ENCODE measurements around the gene HACD4.

DNA sequence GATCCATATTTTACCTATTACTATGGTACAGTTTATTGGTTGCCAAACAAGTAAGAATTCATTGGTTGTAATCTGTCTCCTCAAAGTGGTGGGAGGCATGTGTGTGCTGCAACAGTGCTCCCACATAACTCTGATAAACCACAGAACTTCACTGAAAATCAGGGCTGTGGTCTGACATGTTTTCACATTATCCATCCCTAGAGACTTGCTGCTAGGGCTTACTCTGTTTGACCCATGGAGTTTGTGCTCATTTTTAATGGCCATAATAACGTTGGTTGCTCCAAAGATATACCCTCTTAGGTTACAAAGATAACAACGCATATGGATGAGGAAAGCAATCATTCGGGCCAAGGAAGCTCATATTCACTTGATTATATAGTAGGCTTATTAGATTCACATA lies 37.0 kb downstream of the HACD4 start:
- TF ChIP-seq, protein P1, sequence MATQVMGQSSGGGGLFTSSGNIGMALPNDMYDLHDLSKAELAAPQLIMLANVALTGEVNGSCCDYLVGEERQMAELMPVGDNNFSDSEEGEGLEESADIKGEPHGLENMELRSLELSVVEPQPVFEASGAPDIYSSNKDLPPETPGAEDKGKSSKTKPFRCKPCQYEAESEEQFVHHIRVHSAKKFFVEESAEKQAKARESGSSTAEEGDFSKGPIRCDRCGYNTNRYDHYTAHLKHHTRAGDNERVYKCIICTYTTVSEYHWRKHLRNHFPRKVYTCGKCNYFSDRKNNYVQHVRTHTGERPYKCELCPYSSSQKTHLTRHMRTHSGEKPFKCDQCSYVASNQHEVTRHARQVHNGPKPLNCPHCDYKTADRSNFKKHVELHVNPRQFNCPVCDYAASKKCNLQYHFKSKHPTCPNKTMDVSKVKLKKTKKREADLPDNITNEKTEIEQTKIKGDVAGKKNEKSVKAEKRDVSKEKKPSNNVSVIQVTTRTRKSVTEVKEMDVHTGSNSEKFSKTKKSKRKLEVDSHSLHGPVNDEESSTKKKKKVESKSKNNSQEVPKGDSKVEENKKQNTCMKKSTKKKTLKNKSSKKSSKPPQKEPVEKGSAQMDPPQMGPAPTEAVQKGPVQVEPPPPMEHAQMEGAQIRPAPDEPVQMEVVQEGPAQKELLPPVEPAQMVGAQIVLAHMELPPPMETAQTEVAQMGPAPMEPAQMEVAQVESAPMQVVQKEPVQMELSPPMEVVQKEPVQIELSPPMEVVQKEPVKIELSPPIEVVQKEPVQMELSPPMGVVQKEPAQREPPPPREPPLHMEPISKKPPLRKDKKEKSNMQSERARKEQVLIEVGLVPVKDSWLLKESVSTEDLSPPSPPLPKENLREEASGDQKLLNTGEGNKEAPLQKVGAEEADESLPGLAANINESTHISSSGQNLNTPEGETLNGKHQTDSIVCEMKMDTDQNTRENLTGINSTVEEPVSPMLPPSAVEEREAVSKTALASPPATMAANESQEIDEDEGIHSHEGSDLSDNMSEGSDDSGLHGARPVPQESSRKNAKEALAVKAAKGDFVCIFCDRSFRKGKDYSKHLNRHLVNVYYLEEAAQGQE (tag by site-specific recombination; IDR thresholded peaks at IDR 0.05), result no peak
- TF ChIP-seq, protein P2, sequence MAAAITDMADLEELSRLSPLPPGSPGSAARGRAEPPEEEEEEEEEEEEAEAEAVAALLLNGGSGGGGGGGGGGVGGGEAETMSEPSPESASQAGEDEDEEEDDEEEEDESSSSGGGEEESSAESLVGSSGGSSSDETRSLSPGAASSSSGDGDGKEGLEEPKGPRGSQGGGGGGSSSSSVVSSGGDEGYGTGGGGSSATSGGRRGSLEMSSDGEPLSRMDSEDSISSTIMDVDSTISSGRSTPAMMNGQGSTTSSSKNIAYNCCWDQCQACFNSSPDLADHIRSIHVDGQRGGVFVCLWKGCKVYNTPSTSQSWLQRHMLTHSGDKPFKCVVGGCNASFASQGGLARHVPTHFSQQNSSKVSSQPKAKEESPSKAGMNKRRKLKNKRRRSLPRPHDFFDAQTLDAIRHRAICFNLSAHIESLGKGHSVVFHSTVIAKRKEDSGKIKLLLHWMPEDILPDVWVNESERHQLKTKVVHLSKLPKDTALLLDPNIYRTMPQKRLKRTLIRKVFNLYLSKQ (tag by site-specific recombination; IDR thresholded peaks at IDR 0.05; ENCODE audit: borderline replicate concordance), result no peak
- TF ChIP-seq ZNF792 (tag by site-specific recombination; IDR thresholded peaks at IDR 0.05), result no peak
- no peak for TF ChIP-seq SP2 (tag by site-specific recombination; IDR thresholded peaks at IDR 0.05)
- no peak for TF ChIP-seq ZNF660 (tag by site-specific recombination; IDR thresholded peaks at IDR 0.05)
- no peak for TF ChIP-seq ZNF391 (tag by site-specific recombination; IDR thresholded peaks at IDR 0.05; ENCODE audit: borderline replicate concordance, low read depth)
- no peak for TF ChIP-seq HOXD13 (CRISPR knock-in tag; IDR thresholded peaks at IDR 0.05; ENCODE audit: borderline replicate concordance)
- TF ChIP-seq, protein P3, sequence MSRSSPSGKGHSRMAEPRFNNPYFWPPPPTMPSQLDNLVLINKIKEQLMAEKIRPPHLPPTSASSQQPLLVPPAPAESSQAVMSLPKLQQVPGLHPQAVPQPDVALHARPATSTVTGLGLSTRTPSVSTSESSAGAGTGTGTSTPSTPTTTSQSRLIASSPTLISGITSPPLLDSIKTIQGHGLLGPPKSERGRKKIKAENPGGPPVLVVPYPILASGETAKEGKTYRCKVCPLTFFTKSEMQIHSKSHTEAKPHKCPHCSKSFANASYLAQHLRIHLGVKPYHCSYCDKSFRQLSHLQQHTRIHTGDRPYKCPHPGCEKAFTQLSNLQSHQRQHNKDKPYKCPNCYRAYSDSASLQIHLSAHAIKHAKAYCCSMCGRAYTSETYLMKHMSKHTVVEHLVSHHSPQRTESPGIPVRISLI (tag by site-specific recombination; IDR thresholded peaks at IDR 0.05), result no peak
- no peak for TF ChIP-seq ZNF776 (tag by site-specific recombination; IDR thresholded peaks at IDR 0.05; ENCODE audit: borderline replicate concordance)
- TF ChIP-seq, protein P4, sequence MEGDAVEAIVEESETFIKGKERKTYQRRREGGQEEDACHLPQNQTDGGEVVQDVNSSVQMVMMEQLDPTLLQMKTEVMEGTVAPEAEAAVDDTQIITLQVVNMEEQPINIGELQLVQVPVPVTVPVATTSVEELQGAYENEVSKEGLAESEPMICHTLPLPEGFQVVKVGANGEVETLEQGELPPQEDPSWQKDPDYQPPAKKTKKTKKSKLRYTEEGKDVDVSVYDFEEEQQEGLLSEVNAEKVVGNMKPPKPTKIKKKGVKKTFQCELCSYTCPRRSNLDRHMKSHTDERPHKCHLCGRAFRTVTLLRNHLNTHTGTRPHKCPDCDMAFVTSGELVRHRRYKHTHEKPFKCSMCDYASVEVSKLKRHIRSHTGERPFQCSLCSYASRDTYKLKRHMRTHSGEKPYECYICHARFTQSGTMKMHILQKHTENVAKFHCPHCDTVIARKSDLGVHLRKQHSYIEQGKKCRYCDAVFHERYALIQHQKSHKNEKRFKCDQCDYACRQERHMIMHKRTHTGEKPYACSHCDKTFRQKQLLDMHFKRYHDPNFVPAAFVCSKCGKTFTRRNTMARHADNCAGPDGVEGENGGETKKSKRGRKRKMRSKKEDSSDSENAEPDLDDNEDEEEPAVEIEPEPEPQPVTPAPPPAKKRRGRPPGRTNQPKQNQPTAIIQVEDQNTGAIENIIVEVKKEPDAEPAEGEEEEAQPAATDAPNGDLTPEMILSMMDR (tag by site-specific recombination; IDR thresholded peaks at IDR 0.05), result no peak
- TF ChIP-seq, protein P5, sequence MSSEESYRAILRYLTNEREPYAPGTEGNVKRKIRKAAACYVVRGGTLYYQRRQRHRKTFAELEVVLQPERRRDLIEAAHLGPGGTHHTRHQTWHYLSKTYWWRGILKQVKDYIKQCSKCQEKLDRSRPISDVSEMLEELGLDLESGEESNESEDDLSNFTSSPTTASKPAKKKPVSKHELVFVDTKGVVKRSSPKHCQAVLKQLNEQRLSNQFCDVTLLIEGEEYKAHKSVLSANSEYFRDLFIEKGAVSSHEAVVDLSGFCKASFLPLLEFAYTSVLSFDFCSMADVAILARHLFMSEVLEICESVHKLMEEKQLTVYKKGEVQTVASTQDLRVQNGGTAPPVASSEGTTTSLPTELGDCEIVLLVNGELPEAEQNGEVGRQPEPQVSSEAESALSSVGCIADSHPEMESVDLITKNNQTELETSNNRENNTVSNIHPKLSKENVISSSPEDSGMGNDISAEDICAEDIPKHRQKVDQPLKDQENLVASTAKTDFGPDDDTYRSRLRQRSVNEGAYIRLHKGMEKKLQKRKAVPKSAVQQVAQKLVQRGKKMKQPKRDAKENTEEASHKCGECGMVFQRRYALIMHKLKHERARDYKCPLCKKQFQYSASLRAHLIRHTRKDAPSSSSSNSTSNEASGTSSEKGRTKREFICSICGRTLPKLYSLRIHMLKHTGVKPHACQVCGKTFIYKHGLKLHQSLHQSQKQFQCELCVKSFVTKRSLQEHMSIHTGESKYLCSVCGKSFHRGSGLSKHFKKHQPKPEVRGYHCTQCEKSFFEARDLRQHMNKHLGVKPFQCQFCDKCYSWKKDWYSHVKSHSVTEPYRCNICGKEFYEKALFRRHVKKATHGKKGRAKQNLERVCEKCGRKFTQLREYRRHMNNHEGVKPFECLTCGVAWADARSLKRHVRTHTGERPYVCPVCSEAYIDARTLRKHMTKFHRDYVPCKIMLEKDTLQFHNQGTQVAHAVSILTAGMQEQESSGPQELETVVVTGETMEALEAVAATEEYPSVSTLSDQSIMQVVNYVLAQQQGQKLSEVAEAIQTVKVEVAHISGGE (tag by site-specific recombination; conservative IDR thresholded peaks at IDR 0.05; ENCODE audit: low read depth), result no peak

All from HEK293 (cell line).